GM08714 (cell line): ENCODE results near the gene EHBP1.

Source experiments
- H3K4me3 ChIP-seq: fragments of 200-500 bp; sonication (Bioruptor generic); 2 replicates; pipeline ENCODE4 v1.5.1; 2014; ENCODE audit warnings: mild to moderate bottlenecking, low read length, inconsistent platforms
- ZNF274 ChIP-seq: IDR thresholded peaks from 2 replicates; pipeline ENCODE4 v1.6.1; 2012; ENCODE audit warnings: mild to moderate bottlenecking, low read depth, low read length

Gene EHBP1

DNA sequence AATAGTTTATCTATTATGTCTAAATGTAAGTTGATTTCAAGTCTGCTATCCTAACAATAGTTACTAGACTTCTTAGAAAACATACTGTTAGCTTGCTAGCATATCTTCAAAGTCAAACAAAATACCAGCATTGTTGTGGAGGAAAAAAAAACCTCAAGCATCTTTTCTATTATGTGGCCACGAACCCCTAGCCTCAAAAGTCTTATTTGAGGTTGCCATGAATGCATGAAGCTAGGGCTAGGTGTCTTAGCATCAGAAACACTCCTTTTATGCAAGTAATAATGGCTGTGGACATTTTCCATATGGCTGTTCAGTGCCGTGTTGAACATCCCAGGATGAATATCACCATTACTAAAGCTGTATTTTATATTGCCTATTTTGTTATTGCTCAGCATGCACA, 258.5 kb downstream of the EHBP1 start:
- TF ChIP-seq ZNF274: no peak
- no peak overlapping the region for H3K4me3 ChIP-seq

DNA sequence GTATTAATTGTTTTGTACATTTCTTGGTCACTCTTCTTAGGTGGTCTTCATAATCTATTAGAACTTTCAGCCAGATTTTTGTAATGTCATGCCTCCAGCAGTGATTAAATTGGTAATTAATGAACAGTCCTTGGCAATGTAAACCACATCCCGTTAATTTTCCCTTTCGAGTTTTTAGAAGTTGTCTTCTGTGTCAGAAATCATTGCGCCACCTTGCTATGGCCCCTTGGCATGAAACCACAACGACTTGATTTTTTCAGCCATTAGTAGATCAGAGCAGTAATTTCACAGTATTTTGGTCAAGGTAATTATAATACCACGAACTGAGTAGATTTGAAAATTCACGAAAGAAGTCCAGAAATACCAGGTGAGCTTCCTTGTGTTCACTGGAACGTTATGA, 259.2 kb downstream of the EHBP1 start:
- no peak for TF ChIP-seq ZNF274
- no peak overlapping the region for H3K4me3 ChIP-seq

DNA sequence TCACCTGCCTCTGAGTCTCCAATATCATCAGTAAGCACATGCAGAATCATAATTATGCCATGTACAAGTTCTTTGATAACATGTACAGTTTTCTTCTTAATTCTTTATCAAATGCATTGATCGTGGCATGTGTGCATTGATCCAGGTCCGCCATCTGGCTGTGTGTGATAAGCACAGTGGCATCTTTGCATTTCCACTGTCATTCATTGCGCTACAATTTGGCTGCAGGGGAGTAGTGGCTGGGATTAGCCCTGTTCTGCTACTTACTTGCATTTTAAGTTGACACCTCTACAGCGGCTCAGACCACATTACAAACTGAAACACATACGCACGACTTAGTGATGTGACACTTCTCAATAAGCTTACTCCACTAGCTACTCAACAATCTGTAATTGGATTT, 261.5 kb downstream of the EHBP1 start:
- H3K4me3 ChIP-seq: no peak overlapping the region
- no peak for TF ChIP-seq ZNF274

DNA sequence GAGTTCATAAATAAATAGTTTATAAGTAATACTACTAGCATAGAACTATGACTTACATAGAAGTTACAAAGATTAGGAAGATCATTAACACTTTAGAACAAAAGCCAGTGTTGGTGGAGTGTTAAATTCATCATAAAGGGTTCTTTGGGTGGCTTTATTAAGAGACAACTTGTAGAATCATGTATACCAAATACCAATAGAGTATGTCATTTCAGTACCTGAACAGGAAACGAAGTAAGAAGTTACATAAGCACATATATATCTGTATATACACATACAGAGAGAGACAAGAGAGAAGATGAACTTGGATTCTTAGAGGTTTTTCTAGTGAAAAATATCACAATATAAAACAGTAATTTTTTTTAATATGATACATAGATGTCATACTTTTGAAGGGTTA, 262.7 kb downstream of the EHBP1 start:
- no peak overlapping the region for H3K4me3 ChIP-seq
- TF ChIP-seq ZNF274: no peak

DNA sequence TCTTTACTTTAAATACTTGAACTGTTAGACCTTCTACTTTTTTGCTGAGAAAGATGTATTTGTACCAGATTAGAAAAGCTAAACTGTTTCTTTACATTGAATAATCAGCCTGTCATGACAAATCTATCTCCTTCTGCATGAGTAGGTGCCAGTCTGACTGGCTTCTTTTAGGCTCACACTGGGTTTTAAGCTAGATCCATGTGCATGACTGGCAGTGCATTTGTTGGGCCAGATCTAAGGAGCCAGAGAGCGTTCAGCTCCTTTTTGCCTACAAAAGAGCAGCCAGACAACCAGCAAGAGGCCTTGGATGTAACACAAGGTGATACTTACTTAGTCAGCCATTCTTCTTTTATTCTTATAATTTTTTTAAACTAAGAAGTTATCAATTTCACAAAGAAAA, 263.2 kb downstream of the EHBP1 start:
- TF ChIP-seq ZNF274: no peak
- H3K4me3 ChIP-seq: no peak overlapping the region

DNA sequence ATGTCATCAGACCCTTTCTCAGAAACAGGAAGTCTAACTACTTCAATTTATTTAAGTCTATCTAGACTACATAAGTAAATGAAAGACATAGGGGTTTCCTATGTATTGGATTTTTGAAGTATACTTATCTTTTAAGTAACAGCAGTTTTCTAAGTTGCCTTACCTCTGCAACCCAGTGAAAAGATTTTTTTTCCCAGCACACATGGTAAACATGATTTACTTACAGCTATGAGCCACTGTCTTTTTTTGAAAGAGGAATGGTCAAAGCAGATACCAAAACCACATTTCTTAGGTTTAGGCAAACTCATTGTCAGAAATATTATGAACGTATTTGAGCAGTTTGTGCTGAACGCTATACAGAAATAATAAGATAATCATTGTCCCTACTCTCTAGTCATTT, 266.4 kb downstream of the EHBP1 start:
- H3K4me3 ChIP-seq: no peak overlapping the region
- no peak for TF ChIP-seq ZNF274

DNA sequence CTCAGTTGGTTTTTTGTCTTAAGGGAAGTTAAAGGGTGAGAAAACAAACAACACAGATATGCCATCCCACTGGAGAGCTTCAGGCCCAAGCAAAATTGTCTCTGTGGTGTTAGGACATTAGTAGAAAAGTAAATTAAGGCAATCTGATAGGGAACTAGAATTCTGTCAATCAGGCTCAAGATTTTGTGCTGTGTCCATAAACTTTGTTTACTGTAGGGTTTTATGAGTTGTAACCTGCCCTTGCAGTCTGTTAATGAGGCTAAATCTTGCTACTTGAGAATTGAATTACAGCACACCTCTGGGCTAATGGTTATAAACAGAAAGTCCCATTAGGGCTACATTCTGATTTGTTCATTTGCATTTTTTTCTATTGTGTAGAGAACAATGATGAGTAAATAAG, 267.1 kb downstream of the EHBP1 start:
- H3K4me3 ChIP-seq: no peak overlapping the region
- no peak for TF ChIP-seq ZNF274

DNA sequence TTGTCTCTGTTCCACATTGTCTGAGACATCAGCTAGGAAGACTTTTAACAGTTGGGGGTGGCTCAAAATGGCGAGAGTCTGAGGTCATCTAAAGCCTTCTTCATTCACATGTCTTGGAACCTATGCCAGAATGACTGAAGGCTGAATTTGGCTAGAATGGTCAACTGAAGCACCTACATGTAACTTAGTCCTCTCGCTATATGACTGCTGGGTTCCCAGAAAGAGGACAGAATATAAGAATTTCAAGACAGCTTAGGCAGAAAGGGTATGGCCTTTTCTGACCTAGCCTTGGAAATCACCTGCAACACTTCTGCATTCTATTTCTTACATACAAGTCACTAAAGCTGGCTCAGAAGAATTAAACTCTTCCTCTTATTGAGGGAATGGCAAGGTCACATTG, 269.5 kb downstream of the EHBP1 start:
- no peak for TF ChIP-seq ZNF274
- no peak overlapping the region for H3K4me3 ChIP-seq

DNA sequence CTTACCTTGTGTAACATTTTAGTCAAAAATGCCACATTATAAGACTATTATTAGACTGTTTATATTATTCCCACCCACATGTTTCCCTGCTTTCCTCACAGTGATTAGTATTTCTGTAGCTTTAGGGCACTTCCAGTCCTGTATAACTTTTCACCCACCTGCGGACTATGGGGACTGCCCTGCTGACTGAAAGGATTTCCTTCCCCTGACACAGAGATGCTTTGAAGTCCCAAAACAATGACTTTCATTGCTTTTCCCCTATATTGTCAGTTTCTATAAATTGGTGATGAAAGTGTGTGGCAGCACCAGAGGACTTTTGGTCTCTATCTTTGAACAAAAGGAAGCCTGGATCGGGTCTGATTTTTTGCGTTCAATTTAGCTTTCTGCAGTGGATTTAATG, 286.1 kb downstream of the EHBP1 start:
- TF ChIP-seq ZNF274: no peak
- no peak overlapping the region for H3K4me3 ChIP-seq

DNA sequence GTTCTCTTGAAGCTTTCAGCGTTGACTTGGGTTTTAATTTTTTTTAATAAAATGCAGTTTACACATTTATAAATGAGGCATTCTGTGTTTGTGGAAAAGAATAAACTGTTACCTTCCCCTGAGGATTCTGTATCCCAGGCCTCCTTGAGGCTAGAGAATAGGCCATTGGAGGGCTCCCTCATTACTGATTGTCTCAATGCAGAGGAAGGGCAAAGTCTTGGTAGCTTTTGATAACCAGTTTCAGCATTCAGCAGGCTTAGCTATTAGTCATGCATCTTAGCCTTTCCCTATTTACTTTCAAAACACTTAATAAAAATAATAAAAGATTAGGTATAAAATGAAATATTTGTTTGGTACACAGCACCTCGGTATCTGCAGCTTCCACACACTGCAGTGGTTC, 287.0 kb downstream of the EHBP1 start:
- no peak for TF ChIP-seq ZNF274
- no peak overlapping the region for H3K4me3 ChIP-seq

DNA sequence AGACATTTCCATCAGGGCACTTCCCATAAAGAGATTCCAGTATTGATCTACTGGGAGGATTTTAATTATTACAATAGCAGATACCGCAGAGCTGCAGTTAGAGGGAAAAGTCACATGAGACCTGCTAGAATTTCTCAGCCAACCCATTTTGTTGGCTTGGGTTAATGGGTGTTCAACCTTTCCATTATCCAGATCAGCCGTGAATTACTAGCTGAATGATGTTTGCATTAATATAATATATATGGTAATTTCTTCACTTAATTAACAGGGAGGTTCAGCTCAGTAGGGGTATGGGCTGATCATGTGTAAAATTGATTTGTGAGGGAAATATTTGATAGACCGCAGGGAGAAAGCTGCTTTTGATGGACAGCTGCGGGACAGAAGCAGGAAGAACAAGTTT, 288.7 kb downstream of the EHBP1 start:
- TF ChIP-seq ZNF274: no peak

DNA sequence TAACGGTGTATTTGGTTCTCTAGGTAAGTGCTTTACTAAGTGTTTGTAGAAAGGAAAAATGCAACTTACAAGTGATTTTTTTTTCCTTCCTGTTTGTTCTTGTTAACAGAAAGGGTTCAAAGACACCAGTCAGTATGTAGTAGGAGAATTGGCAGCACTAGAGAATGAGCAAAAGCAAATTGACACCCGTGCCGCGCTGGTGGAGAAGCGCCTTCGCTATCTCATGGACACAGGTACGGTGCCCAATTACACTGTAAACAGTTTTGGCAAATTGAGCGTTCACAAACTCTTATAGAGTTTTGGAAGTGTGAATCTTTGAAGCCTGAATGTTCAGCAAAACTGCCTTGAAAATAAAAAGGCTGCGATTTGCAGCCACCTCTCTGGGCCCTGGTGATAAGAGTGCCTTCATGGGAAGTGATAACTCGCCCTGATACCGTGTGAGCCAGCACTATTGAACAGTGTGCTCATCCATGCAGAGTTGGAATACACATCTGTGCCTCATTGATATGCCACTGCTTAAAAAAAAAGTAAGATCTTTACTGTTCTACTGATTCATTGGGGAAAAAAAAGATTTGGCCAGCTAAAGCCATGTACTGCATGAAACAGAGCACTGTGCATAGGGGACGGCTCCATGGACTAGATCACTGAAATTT, 291.1 kb downstream of the EHBP1 start:
- TF ChIP-seq ZNF274: no peak
- H3K4me3 ChIP-seq: no peak overlapping the region

More for the DNA sequence above, 288.7 kb downstream of the EHBP1 start:
- no peak overlapping the region for H3K4me3 ChIP-seq

DNA sequence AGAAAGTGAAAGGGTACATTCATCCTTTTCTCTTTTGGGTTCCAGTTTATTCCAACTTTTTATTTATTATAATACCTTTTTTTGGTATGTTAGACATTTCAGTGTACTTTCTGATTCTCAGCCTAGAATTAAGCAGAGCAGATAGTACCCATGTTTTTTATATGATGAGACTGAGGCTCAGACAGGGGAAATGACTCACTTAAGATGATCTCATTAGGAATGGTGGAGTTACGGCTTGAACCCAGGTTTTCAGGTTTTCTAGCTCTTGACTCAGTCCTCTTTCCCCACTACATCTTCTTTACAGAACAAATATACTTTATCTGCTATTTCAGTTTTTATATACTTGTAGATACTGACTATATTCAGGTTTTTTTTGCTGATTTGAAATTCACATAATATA, 293.4 kb downstream of the EHBP1 start:
- no peak for TF ChIP-seq ZNF274
- H3K4me3 ChIP-seq: no peak overlapping the region

DNA sequence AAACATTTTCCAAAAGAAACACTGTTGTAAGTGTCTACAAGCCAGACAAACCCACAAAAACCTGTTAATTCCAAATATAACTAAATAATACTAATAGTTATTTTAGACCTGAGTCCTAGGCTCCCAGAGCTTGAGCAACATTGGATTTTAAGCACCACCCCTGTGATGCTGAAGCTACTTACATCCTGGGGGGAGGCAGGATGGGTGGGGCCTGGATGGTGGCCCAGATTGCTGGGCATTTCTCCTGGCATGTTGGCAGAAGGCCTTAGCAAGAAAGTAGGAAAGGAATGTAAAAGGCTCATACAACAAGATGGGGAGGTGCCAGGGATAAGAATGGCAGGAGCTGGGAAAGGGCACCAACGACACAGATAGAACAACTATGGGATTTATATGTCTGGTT, 294.4 kb downstream of the EHBP1 start:
- TF ChIP-seq ZNF274: no peak
- no peak overlapping the region for H3K4me3 ChIP-seq

DNA sequence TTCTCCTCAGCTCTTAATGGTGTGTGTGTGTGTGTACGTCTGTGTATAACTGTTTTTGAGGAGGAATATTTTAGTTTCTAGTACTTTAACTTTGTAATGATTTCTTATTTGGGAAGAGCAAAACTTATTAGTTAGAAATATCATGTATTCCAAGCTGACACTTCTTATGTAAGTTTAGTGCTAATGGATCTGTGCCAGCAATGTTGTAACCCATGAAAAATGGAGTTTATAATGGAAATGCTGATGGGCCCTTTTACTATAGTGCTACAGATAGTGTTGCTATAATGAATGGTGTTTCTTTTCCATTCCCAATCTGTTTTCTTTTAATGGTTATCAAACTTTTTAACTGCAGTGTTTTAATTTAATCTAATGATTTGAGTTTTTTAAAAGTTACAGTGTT, 295.3 kb downstream of the EHBP1 start:
- no peak overlapping the region for H3K4me3 ChIP-seq
- TF ChIP-seq ZNF274: no peak

DNA sequence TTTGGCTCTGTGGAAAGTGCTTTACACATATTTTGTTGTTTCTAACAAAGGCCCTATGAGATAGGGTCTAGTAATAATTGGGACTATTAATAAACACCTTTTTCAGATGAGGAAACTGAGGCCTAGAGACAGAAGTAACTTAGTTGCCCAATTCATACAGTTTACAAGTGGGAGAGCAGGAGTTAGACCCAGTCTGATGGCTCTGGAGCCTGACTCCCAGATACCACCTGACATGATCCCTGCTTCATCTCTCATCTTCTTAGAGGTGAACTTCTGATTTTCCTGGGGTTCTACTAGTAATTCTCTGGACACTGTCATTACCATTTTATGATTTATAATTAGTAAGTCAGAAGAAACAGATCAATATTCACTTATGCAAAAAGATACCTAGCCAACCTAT, 296.1 kb downstream of the EHBP1 start:
- no peak overlapping the region for H3K4me3 ChIP-seq
- TF ChIP-seq ZNF274: no peak
